Measurements from ENCODE around the gene TOM1L2.
A peak's percentile ranks its signal among the peaks of the same experiment; 100 is the strongest.

The TOM1L2 gene

GRCh38 chr17:17824783-17825614, 147.2 kb downstream of the TOM1L2 start:
- no peak for DNase-seq (ENCODE audit: low read depth in 1 of 2, low spot score in 1 of 2)
- 0 out of 2 replicates have a peak overlapping the region, but pooled peaks have one; percentile 16 for H3K27ac ChIP-seq (replicated peaks)
- no peaks in the 10 kb centered on the region for H3K27me3 ChIP-seq (ENCODE audit: insufficient read depth, poor library complexity, severe bottlenecking)
- no peak overlapping the region for H3K4me3 ChIP-seq (replicated peaks; ENCODE audit: insufficient read depth, low read length)
- TF ChIP-seq REST (IDR thresholded peaks at IDR 0.05; ENCODE audit: insufficient replicate concordance, low read depth) (no peak), POLR2AphosphoS5 (IDR thresholded peaks at IDR 0.05; ENCODE audit: low read depth) (no peak), GABPA (IDR thresholded peaks at IDR 0.05; ENCODE audit: low read depth) (no peak), CTCF (IDR thresholded peaks at IDR 0.05; ENCODE audit: insufficient read depth, low read length) (no peak), SPI1 (IDR thresholded peaks at IDR 0.05; ENCODE audit: borderline replicate concordance, low read depth) (no peak)

- no peak for DNase-seq (ENCODE audit: low read depth in 1 of 2, low spot score in 1 of 2)
- H3K27me3 ChIP-seq (ENCODE audit: insufficient read depth, poor library complexity, severe bottlenecking), result no peaks in the 10 kb centered on the region
- TF ChIP-seq GABPA (IDR thresholded peaks at IDR 0.05; ENCODE audit: low read depth) (no peak), SPI1 (IDR thresholded peaks at IDR 0.05; ENCODE audit: borderline replicate concordance, low read depth) (no peak), POLR2AphosphoS5 (IDR thresholded peaks at IDR 0.05; ENCODE audit: low read depth) (no peak)
- peak overlapping the region; percentile 70 for H3K27ac ChIP-seq (replicated peaks)
- H3K4me3 ChIP-seq (replicated peaks; ENCODE audit: insufficient read depth, low read length), result peak overlapping the region; percentile 20
Observed at GRCh38 chr17:17824119-17824782, 147.9 kb downstream of the TOM1L2 start.

GRCh38 chr17:17823433-17824118, 148.6 kb downstream of the TOM1L2 start:
- H3K4me3 ChIP-seq (replicated peaks; ENCODE audit: insufficient read depth, low read length), result peak overlapping the region; percentile 35
- peak in 1 of 2 experiments; percentile 57 for DNase-seq (ENCODE audit: low read depth in 1 of 2, low spot score in 1 of 2)
- no peaks in the 10 kb centered on the region for H3K27me3 ChIP-seq (ENCODE audit: insufficient read depth, poor library complexity, severe bottlenecking)
- TF ChIP-seq SPI1 (IDR thresholded peaks at IDR 0.05; ENCODE audit: borderline replicate concordance, low read depth) (no peak), POLR2AphosphoS5 (IDR thresholded peaks at IDR 0.05; ENCODE audit: low read depth) (0 out of 2 replicates have a peak, but pooled peaks have one; percentile 2), CTCF (IDR thresholded peaks at IDR 0.05; ENCODE audit: insufficient read depth, low read length) (no peak), REST (IDR thresholded peaks at IDR 0.05; ENCODE audit: insufficient replicate concordance, low read depth) (no peak), GABPA (IDR thresholded peaks at IDR 0.05; ENCODE audit: low read depth) (no peak)
- H3K27ac ChIP-seq (replicated peaks), result peak overlapping the region; percentile 70

- no peak for DNase-seq (ENCODE audit: low read depth in 1 of 2, low spot score in 1 of 2)
- Histone ChIP-seq H3K27ac (replicated peaks) (no peak overlapping the region), H3K4me3 (replicated peaks; ENCODE audit: insufficient read depth, low read length) (no peak overlapping the region), H3K27me3 (ENCODE audit: insufficient read depth, poor library complexity, severe bottlenecking) (no peaks in the 10 kb centered on the region)
- TF ChIP-seq REST (IDR thresholded peaks at IDR 0.05; ENCODE audit: insufficient replicate concordance, low read depth), result no peak
- TF ChIP-seq CTCF (IDR thresholded peaks at IDR 0.05; ENCODE audit: insufficient read depth, low read length), result no peak
- TF ChIP-seq POLR2AphosphoS5 (IDR thresholded peaks at IDR 0.05; ENCODE audit: low read depth), result no peak
- TF ChIP-seq SPI1 (IDR thresholded peaks at IDR 0.05; ENCODE audit: borderline replicate concordance, low read depth), result no peak
- TF ChIP-seq GABPA (IDR thresholded peaks at IDR 0.05; ENCODE audit: low read depth), result no peak
Observed at GRCh38 chr17:17822616-17823015, 149.6 kb downstream of the TOM1L2 start.
